Measurements from ENCODE around the gene KCNRG.

DNA sequence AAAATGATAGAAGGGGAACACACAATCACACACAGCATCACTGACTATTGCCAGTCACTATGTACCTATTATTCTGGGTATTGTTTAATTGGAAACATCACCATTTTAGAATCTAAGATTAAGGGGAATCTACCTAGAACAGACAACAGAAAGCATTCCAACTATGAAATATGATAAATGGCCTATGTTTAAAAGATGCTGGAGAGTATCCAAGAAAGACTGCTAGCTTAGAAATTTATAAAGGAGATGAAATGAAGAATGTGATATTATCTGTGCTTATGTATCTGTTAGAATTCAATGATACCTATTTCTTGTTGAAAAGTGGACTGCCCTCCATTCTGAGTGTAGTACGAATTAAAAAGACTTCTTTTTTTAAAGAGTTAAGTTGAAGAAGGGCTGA, 50.5 kb downstream of the KCNRG start:
- no peak for TF ChIP-seq EZH2 (IDR thresholded peaks at IDR 0.05)
- TF ChIP-seq, protein P1, sequence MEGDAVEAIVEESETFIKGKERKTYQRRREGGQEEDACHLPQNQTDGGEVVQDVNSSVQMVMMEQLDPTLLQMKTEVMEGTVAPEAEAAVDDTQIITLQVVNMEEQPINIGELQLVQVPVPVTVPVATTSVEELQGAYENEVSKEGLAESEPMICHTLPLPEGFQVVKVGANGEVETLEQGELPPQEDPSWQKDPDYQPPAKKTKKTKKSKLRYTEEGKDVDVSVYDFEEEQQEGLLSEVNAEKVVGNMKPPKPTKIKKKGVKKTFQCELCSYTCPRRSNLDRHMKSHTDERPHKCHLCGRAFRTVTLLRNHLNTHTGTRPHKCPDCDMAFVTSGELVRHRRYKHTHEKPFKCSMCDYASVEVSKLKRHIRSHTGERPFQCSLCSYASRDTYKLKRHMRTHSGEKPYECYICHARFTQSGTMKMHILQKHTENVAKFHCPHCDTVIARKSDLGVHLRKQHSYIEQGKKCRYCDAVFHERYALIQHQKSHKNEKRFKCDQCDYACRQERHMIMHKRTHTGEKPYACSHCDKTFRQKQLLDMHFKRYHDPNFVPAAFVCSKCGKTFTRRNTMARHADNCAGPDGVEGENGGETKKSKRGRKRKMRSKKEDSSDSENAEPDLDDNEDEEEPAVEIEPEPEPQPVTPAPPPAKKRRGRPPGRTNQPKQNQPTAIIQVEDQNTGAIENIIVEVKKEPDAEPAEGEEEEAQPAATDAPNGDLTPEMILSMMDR (IDR thresholded peaks at IDR 0.05): no peak
